SK-N-SH treated with all-trans-retinoic acid at 6 μM for 48 hours (cell line): ENCODE results near the gene PLD5.

Source experiments
- ATAC-seq: fragments of 200-7000 bp; cut with Tn5 transposase; 3 replicates; pipeline ENCODE4 v1.9.1; 2020; ENCODE audit warnings: mild to moderate bottlenecking, moderate library complexity
- ARNTL ChIP-seq: fragments of 450-650 bp; formaldehyde crosslinking; IDR thresholded peaks from 2 replicates; pipeline ENCODE4 v1.5.0; 2020; ENCODE audit warnings: low read depth, mild to moderate bottlenecking, moderate library complexity, borderline replicate concordance
- BACH2 ChIP-seq: fragments of 250-450 bp; sonication (Bioruptor Pico); IDR thresholded peaks from 2 replicates; pipeline ENCODE4 v1.9.0; 2021; ENCODE audit warnings: mild to moderate bottlenecking, borderline replicate concordance
- ESRRG ChIP-seq: fragments of 250-450 bp; sonication (Bioruptor Pico); IDR thresholded peaks from 2 replicates; pipeline ENCODE4 v1.6.1; 2021; ENCODE audit warnings: mild to moderate bottlenecking
- GLIS3 ChIP-seq: fragments of 250-450 bp; sonication (Bioruptor Pico); IDR thresholded peaks from 2 replicates; pipeline ENCODE4 v1.5.0; 2020; ENCODE audit warnings: mild to moderate bottlenecking, moderate library complexity
- ISL1 ChIP-seq: fragments of 250-450 bp; sonication (Bioruptor Pico); IDR thresholded peaks from 2 replicates; pipeline ENCODE4 v2.1.2; 2022; ENCODE audit warnings: mild to moderate bottlenecking, moderate library complexity
- OSR1 ChIP-seq: fragments of 250-450 bp; sonication (Bioruptor Pico); IDR thresholded peaks from 2 replicates; pipeline ENCODE4 v1.8.0; 2022; ENCODE audit warnings: moderate library complexity, mild to moderate bottlenecking, inconsistent platforms
- PATZ1 ChIP-seq: fragments of 250-450 bp; sonication (Bioruptor Pico); IDR thresholded peaks from 2 replicates; pipeline ENCODE4 v1.8.0; 2020; ENCODE audit warnings: mild to moderate bottlenecking, moderate library complexity, borderline replicate concordance
- PPARA ChIP-seq: fragments of 250-450 bp; sonication (Bioruptor Pico); IDR thresholded peaks from 2 replicates; pipeline ENCODE4 v1.5.0; 2020; ENCODE audit warnings: mild to moderate bottlenecking, borderline replicate concordance
- RARB ChIP-seq: fragments of 250-450 bp; sonication (Bioruptor Pico); IDR thresholded peaks from 2 replicates; pipeline ENCODE4 v1.8.0; 2021; ENCODE audit warnings: mild to moderate bottlenecking, moderate library complexity
- SNAI2 ChIP-seq: fragments of 250-450 bp; sonication (Bioruptor Pico); IDR thresholded peaks from 2 replicates; pipeline ENCODE4 v1.5.0; 2020; ENCODE audit warnings: mild to moderate bottlenecking, moderate library complexity
- TCF4 ChIP-seq: fragments of 250-450 bp; sonication (Bioruptor Pico); IDR thresholded peaks from 2 replicates; pipeline ENCODE4 v1.8.0; 2021; ENCODE audit warnings: mild to moderate bottlenecking, moderate library complexity, borderline replicate concordance
- TOX ChIP-seq: fragments of 250-450 bp; sonication (Bioruptor Pico); IDR thresholded peaks from 2 replicates; pipeline ENCODE4 v1.8.0; 2021; ENCODE audit warnings: mild to moderate bottlenecking, moderate library complexity, borderline replicate concordance
- TSHZ2 ChIP-seq: fragments of 250-450 bp; sonication (Bioruptor Pico); IDR thresholded peaks from 2 replicates; pipeline ENCODE4 v1.5.0; 2020; ENCODE audit warnings: mild to moderate bottlenecking, moderate library complexity
- ZC3H10 ChIP-seq: fragments of 250-450 bp; sonication (Bioruptor Pico); IDR thresholded peaks from 2 replicates; pipeline ENCODE4 v1.5.1; 2021; ENCODE audit warnings: mild to moderate bottlenecking, moderate library complexity
- ZFP3 ChIP-seq: fragments of 250-450 bp; sonication (Bioruptor Pico); IDR thresholded peaks from 2 replicates; pipeline ENCODE4 v1.5.0; 2020; ENCODE audit warnings: mild to moderate bottlenecking, moderate library complexity
- ZFP30 ChIP-seq: fragments of 450-650 bp; formaldehyde crosslinking; IDR thresholded peaks from 2 replicates; pipeline ENCODE4 v1.5.0; 2022; ENCODE audit warnings: mild to moderate bottlenecking, moderate library complexity
- ZNF565 ChIP-seq: fragments of 450-650 bp; formaldehyde crosslinking; conservative IDR thresholded peaks from 2 replicates; pipeline ENCODE4 v1.5.0; 2020; ENCODE audit warnings: low read depth, mild to moderate bottlenecking, moderate library complexity
- ZNF70 ChIP-seq: fragments of 450-650 bp; formaldehyde crosslinking; IDR thresholded peaks from 2 replicates; pipeline ENCODE4 v1.5.0; 2020; ENCODE audit warnings: mild to moderate bottlenecking, moderate library complexity
- ZNF8 ChIP-seq: fragments of 450-650 bp; formaldehyde crosslinking; IDR thresholded peaks from 2 replicates; pipeline ENCODE4 v1.5.0; 2020; ENCODE audit warnings: mild to moderate bottlenecking, moderate library complexity
- TF ChIP-seq, protein P1 (sequence below): fragments of 250-450 bp; sonication (Bioruptor Pico); IDR thresholded peaks from 2 replicates; pipeline ENCODE4 v1.8.0; 2021; ENCODE audit warnings: low read depth, mild to moderate bottlenecking, moderate library complexity, borderline replicate concordance
- TF ChIP-seq, protein P2 (sequence below): fragments of 250-450 bp; sonication (Bioruptor Pico); IDR thresholded peaks from 2 replicates; pipeline ENCODE4 v1.5.1; 2020; ENCODE audit warnings: low read depth, mild to moderate bottlenecking, moderate library complexity

Gene PLD5

DNA sequence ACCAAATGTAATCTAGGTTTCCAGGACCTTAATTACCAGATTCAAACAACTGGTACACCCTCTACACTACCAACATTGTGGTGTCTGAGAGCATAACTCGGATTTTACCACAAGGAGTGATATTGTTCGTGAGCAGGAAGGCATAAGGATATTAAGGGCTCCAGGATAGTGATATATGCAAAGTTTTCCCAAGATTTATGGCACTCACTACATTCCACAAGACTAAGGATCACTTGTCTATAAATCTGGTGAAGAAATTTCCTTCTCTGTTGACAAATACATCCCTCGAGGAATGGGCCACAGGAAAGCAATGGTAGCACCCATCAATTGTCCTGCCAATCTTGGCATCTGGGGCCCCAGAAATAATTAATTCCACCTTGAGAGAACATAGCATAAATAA lies 43.1 kb upstream of the PLD5 start:
- TF ChIP-seq ZNF565 (CRISPR knock-in tag) (no peak), ZFP30 (no peak), RARB (CRISPR knock-in tag) (no peak), ZFP3 (no peak), SNAI2 (no peak), PATZ1 (CRISPR knock-in tag) (no peak), ISL1 (CRISPR knock-in tag) (no peak), BACH2 (CRISPR knock-in tag) (no peak), TOX (CRISPR knock-in tag) (no peak), TCF4 (CRISPR knock-in tag) (no peak)
- no peak for ATAC-seq

GRCh38 chr1:242556759-242557158 lies 32.3 kb upstream of the PLD5 start:
- no peak for ATAC-seq
- TF ChIP-seq ZC3H10 (CRISPR knock-in tag) (no peak), GLIS3 (CRISPR knock-in tag) (no peak), ARNTL (CRISPR knock-in tag) (no peak), TSHZ2 (CRISPR knock-in tag) (no peak), ZFP30 (no peak), SNAI2 (no peak), ESRRG (CRISPR knock-in tag) (no peak), OSR1 (CRISPR knock-in tag) (no peak), ZNF70 (CRISPR knock-in tag) (no peak), PATZ1 (CRISPR knock-in tag) (no peak), BACH2 (CRISPR knock-in tag) (no peak), ZNF8 (CRISPR knock-in tag) (no peak), ISL1 (CRISPR knock-in tag) (no peak), ZFP3 (no peak), PPARA (CRISPR knock-in tag) (no peak)
- TF ChIP-seq, protein P1, sequence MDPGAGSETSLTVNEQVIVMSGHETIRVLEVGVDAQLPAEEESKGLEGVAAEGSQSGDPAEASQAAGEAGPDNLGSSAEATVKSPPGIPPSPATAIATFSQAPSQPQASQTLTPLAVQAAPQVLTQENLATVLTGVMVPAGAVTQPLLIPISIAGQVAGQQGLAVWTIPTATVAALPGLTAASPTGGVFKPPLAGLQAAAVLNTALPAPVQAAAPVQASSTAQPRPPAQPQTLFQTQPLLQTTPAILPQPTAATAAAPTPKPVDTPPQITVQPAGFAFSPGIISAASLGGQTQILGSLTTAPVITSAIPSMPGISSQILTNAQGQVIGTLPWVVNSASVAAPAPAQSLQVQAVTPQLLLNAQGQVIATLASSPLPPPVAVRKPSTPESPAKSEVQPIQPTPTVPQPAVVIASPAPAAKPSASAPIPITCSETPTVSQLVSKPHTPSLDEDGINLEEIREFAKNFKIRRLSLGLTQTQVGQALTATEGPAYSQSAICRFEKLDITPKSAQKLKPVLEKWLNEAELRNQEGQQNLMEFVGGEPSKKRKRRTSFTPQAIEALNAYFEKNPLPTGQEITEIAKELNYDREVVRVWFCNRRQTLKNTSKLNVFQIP (CRISPR knock-in tag): no peak
- TF ChIP-seq, protein P2, sequence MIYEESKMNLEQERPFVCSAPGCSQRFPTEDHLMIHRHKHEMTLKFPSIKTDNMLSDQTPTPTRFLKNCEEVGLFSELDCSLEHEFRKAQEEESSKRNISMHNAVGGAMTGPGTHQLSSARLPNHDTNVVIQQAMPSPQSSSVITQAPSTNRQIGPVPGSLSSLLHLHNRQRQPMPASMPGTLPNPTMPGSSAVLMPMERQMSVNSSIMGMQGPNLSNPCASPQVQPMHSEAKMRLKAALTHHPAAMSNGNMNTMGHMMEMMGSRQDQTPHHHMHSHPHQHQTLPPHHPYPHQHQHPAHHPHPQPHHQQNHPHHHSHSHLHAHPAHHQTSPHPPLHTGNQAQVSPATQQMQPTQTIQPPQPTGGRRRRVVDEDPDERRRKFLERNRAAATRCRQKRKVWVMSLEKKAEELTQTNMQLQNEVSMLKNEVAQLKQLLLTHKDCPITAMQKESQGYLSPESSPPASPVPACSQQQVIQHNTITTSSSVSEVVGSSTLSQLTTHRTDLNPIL (CRISPR knock-in tag): no peak

DNA sequence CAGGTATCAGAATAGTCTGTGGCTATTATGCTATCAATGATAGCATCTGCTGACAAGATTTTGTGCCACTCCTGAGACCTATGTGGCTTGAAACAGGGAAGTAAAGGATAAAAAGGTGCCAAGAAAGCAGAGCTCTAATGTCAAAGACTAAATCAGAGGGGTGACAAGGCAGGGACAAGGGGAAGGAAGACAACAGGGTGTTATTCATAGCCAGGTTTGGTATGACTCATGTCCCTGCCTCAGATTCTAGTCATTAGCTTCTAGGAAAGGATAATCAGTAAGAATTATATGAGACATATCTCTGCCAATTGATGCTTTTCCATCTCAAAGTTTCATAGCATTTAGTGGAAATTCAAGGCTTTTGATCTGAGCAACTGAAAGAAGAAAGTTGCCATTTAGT lies 31.8 kb upstream of the PLD5 start:
- no peak for TF ChIP-seq TSHZ2 (CRISPR knock-in tag)
- TF ChIP-seq, protein P1 (CRISPR knock-in tag): no peak
- TF ChIP-seq RARB (CRISPR knock-in tag): no peak
- no peak for TF ChIP-seq GLIS3 (CRISPR knock-in tag)
- no peak for ATAC-seq
